HL-60/S4 treated with retinoic acid at 250 ng/mL for 4 days and 3 days (cell line): Measurements from ENCODE around the gene LSM11.

ENCODE experiments used
- in situ Hi-C: fragments of 300-500 bp; cut with MboI; formaldehyde crosslinking; loops from 2 replicates; pipeline ENCODE4 v1.7.0; 2022; ENCODE audit warnings: low sequenced_read_pairs

The LSM11 gene

DNA sequence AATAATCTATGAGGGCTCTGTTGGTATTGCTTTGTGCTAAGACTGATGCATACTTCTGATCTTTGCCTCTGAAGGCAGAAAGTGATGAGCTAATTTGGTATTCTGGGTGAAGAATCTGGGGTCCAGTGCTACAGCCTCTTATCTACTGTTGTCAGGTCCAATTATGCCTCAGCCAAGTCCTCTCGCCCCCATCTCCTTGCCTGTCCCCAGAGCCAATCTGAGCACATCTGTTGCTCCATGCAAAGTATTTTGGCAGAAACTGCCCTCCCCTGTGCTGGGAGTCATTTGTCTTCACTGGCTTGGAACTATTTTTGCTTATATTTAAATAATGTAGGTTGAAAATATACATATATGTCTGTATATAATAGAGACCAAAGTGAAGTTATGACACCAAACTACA is 23.4 kb downstream of the LSM11 start:
- in situ Hi-C loops: no loop called here

DNA sequence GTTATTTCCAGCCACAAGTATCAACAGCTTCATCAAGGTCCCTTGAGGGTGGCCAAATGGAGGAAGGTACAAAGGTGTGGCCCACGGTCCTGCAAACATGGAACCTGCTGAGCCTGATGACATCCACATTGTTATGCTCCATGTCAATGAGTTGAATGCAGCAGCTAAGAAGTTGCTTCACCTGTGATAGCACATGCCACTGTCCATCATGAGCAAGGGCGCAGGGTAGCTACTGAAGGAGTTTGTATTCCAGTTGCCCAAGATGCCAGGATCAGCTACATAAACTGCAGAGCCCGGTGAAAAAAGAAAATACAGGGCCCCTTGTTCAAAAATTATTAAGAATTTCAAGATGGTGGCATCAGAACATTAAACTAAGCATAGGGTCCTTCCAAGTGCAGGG is 24.2 kb downstream of the LSM11 start:
- in situ Hi-C loops: no loop called here

DNA sequence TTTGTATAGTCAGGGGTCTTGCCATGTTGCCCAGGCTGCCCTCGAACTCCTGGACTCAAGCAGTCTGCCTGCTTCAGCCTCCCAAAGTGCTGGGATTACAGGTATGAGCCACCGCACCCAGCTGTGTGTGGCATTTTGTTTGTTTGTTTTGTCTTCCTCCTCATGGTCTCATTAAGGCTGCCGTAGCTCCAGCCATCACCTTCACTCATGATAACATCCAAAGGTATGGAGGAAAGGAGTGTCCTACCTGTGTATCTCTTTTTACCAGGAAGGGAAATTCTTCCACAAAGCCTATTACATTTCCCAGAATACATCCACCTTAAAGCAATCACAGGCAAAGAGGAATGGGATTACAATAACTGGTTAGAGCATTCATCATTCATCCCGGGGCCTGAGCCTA is 27.2 kb downstream of the LSM11 start:
- in situ Hi-C loops: no loop called here

DNA sequence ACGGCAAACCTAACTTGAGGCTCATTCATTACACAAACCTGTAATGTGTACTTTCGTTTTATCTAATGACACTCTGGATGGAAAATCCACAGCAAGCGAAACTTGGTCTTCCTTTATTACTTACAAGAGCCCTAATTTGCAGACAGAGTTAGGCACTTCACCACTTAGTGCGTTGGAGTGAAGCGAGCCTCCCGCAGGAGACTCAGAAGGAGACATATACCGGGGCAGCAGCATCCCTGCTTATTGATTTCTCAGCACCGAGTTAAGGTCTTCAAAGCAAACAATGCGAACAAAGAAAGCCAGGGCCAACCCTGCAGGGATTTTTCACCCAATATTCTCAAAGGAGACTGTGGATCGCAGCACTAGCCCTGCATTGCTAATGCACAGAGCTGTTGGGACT is 28.6 kb downstream of the LSM11 start:
- in situ Hi-C loops: no loop called here

DNA sequence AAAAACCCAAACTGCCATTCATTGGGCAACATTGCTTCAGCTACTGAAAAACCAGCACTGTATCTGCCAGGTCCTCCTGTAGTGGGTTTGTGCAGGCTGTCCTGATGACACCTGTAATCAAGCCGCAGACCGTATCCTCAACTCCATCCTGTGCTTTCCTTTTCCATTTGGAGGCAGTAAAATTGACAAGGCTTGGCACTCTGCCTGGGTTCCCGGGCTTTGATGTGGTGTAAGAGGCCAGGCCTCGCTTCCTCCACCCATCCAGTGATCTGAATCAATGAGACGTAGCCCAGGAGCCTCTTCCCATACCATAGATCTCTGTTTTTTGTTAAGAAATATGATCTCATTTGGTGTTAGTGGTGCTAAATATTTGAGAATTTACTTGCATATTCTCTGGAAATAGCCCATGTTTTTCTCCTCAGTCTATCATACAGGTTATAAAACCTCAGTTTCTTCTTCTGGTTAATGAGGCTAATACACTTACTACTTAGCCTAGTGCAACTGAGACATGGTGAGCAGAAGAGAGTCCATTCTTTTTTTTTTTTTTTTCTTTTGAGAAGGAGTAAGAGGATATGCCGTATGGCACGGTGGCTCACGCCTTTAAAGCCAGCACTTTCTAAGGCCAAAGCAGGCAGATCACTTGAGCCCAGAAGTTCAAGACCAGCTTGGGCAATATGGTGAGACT is 34.8 kb downstream of the LSM11 start:
- in situ Hi-C loops: no loop called here

DNA sequence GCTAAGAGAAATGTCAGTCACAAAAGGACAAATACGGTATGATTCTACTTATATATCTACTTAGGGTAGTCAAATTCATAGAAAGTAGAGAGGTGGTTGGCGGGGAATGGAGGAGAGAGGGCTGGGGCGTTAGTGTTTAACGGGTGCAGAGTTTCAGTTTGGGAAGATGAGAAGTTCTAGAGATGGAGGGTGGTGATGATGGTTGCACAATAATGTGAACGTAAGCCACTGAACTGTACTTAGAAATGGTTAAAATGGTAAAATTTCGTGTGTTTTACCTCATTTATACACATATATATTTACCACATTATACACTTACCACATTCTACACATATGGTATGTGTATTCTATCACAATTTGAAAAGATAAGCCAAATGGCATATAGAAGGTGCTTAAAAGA is 35.7 kb downstream of the LSM11 start:
- in situ Hi-C loops: no loop called here

DNA sequence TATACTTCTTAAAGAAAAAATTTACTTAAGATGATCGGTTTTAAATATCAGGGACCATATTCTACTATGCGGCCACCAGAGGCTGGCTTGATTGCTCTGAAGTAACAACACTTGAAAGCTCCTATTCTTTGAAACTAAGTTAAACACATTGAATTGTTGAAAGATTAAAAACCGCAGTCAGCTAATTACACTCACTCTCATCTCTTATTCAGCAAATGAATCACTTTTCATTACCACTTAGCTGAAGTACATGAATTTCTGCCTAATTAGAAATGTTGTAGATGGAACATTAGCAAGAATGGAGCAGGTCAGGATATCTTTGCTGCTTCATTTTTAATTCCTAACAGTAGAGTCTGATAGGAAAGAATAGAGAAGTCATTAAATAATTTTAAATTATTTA is 42.3 kb downstream of the LSM11 start:
- in situ Hi-C loops: no loop called here

DNA sequence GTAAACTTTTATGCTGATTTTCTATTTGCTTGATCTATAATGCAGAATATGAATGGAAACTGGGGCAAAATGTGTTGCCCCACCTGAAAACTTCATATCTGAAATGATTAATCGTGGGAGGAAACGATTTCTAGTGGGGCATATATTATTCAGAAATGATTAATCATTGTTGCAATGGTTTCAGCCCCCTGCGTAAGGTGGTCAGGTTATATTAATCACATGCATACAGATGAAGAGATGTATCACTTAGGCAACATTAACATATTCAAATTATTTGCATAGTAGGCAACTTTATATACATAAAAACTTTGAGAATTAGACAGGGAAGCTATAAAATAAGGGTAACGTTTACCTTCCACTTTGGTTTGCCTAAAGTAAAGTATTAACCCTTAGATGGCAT is 49.8 kb downstream of the LSM11 start:
- in situ Hi-C loops: no loop called here

DNA sequence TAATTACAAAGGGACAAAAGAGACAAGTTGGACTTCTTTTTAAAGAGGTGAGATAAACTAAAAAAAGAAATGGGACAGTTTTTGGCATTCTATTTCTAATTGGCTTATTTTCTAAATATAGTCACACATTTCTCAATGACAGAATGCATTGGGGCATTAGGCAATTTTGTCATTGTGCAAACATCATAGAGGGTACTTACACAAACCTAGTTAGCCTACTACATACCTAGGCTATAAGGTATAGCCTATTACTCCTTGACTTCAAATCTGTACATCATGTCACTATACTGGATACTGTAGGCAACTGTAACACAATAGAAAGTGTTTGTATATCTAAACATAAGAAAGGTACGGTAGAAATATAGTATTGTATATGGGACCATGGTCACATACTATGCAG is 56.1 kb downstream of the LSM11 start:
- in situ Hi-C loops: no loop called here

DNA sequence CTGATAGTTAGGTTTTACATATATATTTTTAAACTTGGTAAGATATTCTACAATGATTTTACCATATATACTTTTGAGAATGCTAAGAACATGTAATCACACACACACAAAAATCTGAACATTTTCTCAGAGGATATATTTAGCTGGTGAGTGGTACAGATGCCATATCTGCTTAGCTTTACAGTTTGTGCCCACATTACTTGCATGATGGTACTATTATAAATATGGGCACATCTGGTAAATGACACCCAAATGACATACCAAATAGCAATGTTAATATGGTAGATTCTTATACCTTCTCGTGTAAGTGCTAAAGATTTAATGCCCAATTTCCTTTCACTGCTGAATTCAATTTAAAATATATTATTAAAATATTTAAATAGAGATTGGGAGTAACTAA is 56.6 kb downstream of the LSM11 start:
- in situ Hi-C loops: no loop called here

DNA sequence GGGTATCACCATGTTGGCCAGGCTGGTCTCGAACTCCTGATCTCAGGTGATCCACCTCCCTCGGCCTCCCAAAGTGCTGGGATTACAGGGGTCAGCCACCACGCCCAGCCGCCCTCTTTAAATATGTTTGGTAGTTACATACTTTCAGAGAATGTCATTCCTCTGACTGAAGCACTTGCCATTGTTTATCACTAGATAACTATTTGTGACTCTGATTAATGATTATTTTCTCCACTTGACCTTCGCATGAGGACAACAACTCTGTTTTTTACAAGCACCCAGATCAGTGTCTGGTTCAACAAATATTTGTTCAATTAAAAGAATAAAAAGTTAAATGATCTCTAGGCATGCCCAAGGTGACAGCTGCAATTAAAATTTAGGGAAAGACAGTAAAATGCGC is 59.2 kb downstream of the LSM11 start:
- in situ Hi-C loops: no loop called here

DNA sequence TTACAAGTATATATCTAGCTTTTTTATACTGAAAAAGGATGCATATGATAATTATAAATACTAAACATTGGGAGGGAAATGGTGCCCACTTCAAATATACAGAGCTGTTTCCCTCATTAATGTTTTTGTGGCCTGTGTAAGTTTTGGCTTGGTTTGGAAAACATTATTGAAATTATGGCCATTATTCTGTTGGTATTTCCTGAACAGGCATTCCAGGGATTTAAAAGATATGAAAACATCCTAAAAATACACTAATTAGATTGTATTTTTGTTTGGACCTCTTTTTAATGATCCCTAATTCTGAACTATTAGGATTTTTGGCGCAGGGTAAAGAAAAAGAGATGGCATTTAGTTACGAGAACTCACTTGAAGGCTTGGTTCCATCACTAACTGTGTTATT is 64.5 kb downstream of the LSM11 start:
- in situ Hi-C loops: no loop called here
